K562 (cell line): Measurements from ENCODE around the gene NOMO2. TPM values are rescaled to one million over a fixed set of nuclear protein-coding genes. Genes with fewer than 3 reads are reported as not detected.
"Not testable (repeated sequence)": the region's sequence is repeated elsewhere in the genome, so short reads cannot be mapped to it uniquely, and the experiment has no call there.

Experiments used
- ATAC-seq: fragments of 200-7000 bp; cut with Tn5 transposase; 3 replicates; pipeline ENCODE4 v1.9.1; 2020; ENCODE audit warnings: moderate library complexity
- BruUV-seq: library from RNA; stranded (reverse); fragments of 400-500 nt; replicated peaks from 2 replicates; lab custom pipeline; 2021; lab: Mats Ljungman, UMichigan
- CTCF ChIA-PET: fragments of 300-600 bp; formaldehyde crosslinking; extraction: SDS; loops from one replicate; lab custom pipeline; 2021; ENCODE audit warnings: low intra/inter-chr PET ratio; lab: Yijun Ruan, JAX
- POLR2A ChIA-PET: fragments of 300-600, 350-650 bp; sonication (Branson Sonifier 250); formaldehyde crosslinking; extraction: SDS; loops from one replicate; lab custom pipeline; 2021; ENCODE audit warnings: antibody characterized with exemption, inconsistent platforms; lab: Yijun Ruan, JAX
- DNase-seq, 4 experiments: peaks; one replicate each; pipeline versions ENCODE4 v3.0.0 to v3.0.0-alpha.2; 2011 to 2018; ENCODE audit warnings: low spot score in 3 of 4, mixed read lengths in 3 of 4; ENCODE audit errors: extremely low read depth in 1 of 4
- FAIRE-seq: peaks from 2 replicates; lab custom pipeline; 2011; peaks lifted over from hg19 to GRCh38; lab: Jason Lieb, UNC
- H2AFZ ChIP-seq: 2 replicates; pipeline ENCODE4 v1.6.0; 2011; ENCODE audit warnings: low read depth, low read length, control low read depth, inconsistent platforms
- H3K27ac ChIP-seq: fragments of 200-600 bp; 3 replicates; pipeline ENCODE4 v1.8.0; 2011; ENCODE audit warnings: low read depth, mild to moderate bottlenecking, control low read depth, inconsistent platforms, low read length, moderate library complexity, mixed read lengths; ENCODE audit errors: extremely low read depth
- H3K27me3 ChIP-seq, 2 experiments: fragments of 300-600 bp in 1 of 2; 2 replicates in 1 of 2; 3 replicates in 1 of 2; pipeline versions ENCODE4 v1.6.0 to v1.8.0; 2011; ENCODE audit warnings: inconsistent platforms in 2 of 2, low read length in 2 of 2, mild to moderate bottlenecking in 1 of 2, mixed read lengths in 1 of 2, moderate library complexity in 1 of 2; ENCODE audit not compliant: control insufficient read depth in 2 of 2, insufficient read depth in 2 of 2
- H3K36me3 ChIP-seq: fragments of 300-600 bp; 3 replicates; pipeline ENCODE4 v1.8.0; 2011; ENCODE audit warnings: mild to moderate bottlenecking, low read length, inconsistent platforms; ENCODE audit not compliant: control insufficient read depth, insufficient read depth
- H3K4me1 ChIP-seq, 2 experiments: fragments of 200-600 bp in 1 of 2; replicated peaks in 1 of 2; 2 replicates in 1 of 2; 3 replicates in 1 of 2; pipeline versions ENCODE4 v1.5.1 to v1.8.0; 2011; ENCODE audit warnings: inconsistent platforms in 2 of 2, low read length in 2 of 2, mild to moderate bottlenecking in 1 of 2, mixed read lengths in 1 of 2, moderate library complexity in 1 of 2; ENCODE audit not compliant: control insufficient read depth in 2 of 2, insufficient read depth in 2 of 2
- H3K4me2 ChIP-seq: 2 replicates; pipeline ENCODE4 v1.6.1; 2011; ENCODE audit warnings: low read length, control low read depth, inconsistent platforms, mixed read lengths; ENCODE audit not compliant: insufficient read depth
- H3K4me3 ChIP-seq: fragments of 200-600 bp; sonication (generic), shearing (Covaris generic); 2 replicates; pipeline ENCODE4 v1.5.1; 2016; ENCODE audit warnings: control low read depth, inconsistent platforms
- H3K79me2 ChIP-seq: fragments of 200-600 bp; 3 replicates; pipeline ENCODE4 v1.8.0; 2011; ENCODE audit warnings: low read length, inconsistent platforms; ENCODE audit not compliant: control insufficient read depth, insufficient read depth
- H3K9ac ChIP-seq, 2 experiments: 2 replicates each; pipeline versions ENCODE4 v1.6.0 to v1.6.1; 2011; ENCODE audit warnings: low read depth in 2 of 2, low read length in 2 of 2, control low read depth in 1 of 2, inconsistent platforms in 1 of 2, mild to moderate bottlenecking in 1 of 2, mixed read lengths in 1 of 2; ENCODE audit not compliant: insufficient read depth in 1 of 2
- H3K9me1 ChIP-seq: one replicate; pipeline ENCODE4 v1.6.0; 2011; ENCODE audit warnings: inconsistent platforms, mild to moderate bottlenecking, low read length, moderate library complexity; ENCODE audit not compliant: control insufficient read depth, insufficient read depth
- H3K9me3 ChIP-seq: replicated peaks from 2 replicates; pipeline ENCODE4 v1.5.1; 2011; ENCODE audit warnings: low read depth, low read length, inconsistent platforms; ENCODE audit not compliant: control insufficient read depth, insufficient read depth
- H4K20me1 ChIP-seq: replicated peaks from 2 replicates; pipeline ENCODE4 v1.6.1; 2011; ENCODE audit warnings: low read length, inconsistent platforms, mixed read lengths; ENCODE audit not compliant: control insufficient read depth, insufficient read depth
- AFF1 ChIP-seq, 2 experiments: fragments of 450-650 bp; IDR thresholded peaks; 2 replicates each; pipeline ENCODE4 v1.6.1; 2018; ENCODE audit warnings: mild to moderate bottlenecking in 2 of 2, low read depth in 1 of 2; ENCODE audit not compliant: partially characterized antibody in 2 of 2
- ARID1B ChIP-seq: fragments of 450-650 bp; IDR thresholded peaks from 2 replicates; pipeline ENCODE4 v1.6.1; 2016; ENCODE audit warnings: antibody characterized with exemption, mild to moderate bottlenecking, inconsistent platforms
- CBFA2T2 ChIP-seq: fragments of 450-650 bp; conservative IDR thresholded peaks from 2 replicates; pipeline ENCODE4 v1.6.1; 2017; ENCODE audit warnings: mild to moderate bottlenecking
- CEBPB ChIP-seq: fragments of 450-650 bp; IDR thresholded peaks from 2 replicates; pipeline ENCODE4 v1.6.1; 2016; ENCODE audit warnings: missing genetic modification characterization, missing compliant biosample characterization
- CTBP1 ChIP-seq: fragments of 450-650 bp; IDR thresholded peaks from 2 replicates; pipeline ENCODE4 v1.6.1; 2016; ENCODE audit warnings: borderline replicate concordance
- DPF2 ChIP-seq: fragments of 450-650 bp; IDR thresholded peaks from 2 replicates; pipeline ENCODE4 v1.6.1; 2016
- PRDM10 ChIP-seq: fragments of 450-650 bp; IDR thresholded peaks from 2 replicates; pipeline ENCODE4 v1.6.1; 2018; ENCODE audit not compliant: partially characterized antibody
- RCOR1 ChIP-seq, 2 experiments: IDR thresholded peaks; 2 replicates each; pipeline ENCODE4 v1.6.1; 2012; ENCODE audit warnings: low read depth in 2 of 2, low read length in 2 of 2, borderline replicate concordance in 1 of 2, improper control_type of control experiment in 1 of 2
- SMARCC2 ChIP-seq: fragments of 450-650 bp; IDR thresholded peaks from 2 replicates; pipeline ENCODE4 v1.6.1; 2017; ENCODE audit warnings: antibody characterized with exemption, moderate library complexity, mild to moderate bottlenecking, low read depth
- SOX6 ChIP-seq: fragments of 450-650 bp; IDR thresholded peaks from 2 replicates; pipeline ENCODE4 v1.6.1; 2014; ENCODE audit warnings: mild to moderate bottlenecking
- TCF3 ChIP-seq: sonication (generic); formaldehyde crosslinking; IDR thresholded peaks from 2 replicates; pipeline ENCODE4 v1.4.0; 2020; ENCODE audit warnings: mild to moderate bottlenecking, missing genetic modification reagents
- USF2 ChIP-seq: sonication (generic); formaldehyde crosslinking; IDR thresholded peaks from 2 replicates; pipeline ENCODE4 v1.5.0; 2020; ENCODE audit warnings: missing genetic modification reagents
- WGBS: fragments of 100-300 bp; shearing (Covaris generic); methylation state at CpG from one replicate; pipeline ENCODE4 v1.1.6; 2016; ENCODE audit warnings: low coverage, mixed read lengths; ENCODE audit not compliant: insufficient coverage; ENCODE audit errors: missing lambda C conversion rate; 5-methylcytosine and 5-hydroxymethylcytosine counted together
- in situ Hi-C: fragments of 300-500 bp; cut with MboI; formaldehyde crosslinking; loops from 4 replicates; pipeline ENCODE4 v1.15.0; 2018; ENCODE audit warnings: inconsistent platforms, mixed read lengths
- intact Hi-C: fragments of 100-400 bp; cut with micrococcal nuclease; formaldehyde crosslinking; loops from 2 replicates; pipeline ENCODE4 v1.14.2; 2022
- polyA plus RNA-seq, 8 experiments: library from polyadenylated mRNA; depleted of rRNA in 4 of 8; stranded (reverse) in 5 of 8; unstranded in 3 of 8; fragments of >200 nt; fragmentation: Nextera tagmentation in 2 of 8; fragmentation: Illumina TruSeq in 1 of 8; extraction: Ambion mirVana in 2 of 8; extraction: Trizol in 1 of 8; gene quantifications; 2 replicates each; pipeline versions ENCODE4 v1.2.1 to v1.2.3, GENCODE V29; 2011 to 2014; ENCODE audit warnings: inconsistent platforms in 1 of 8, missing spikeins in 1 of 8
- total RNA-seq, 7 experiments: library from RNA; depleted of rRNA in 6 of 7; stranded (reverse); fragments of >200 nt in 6 of 7; fragmentation: Illumina TruSeq in 2 of 7; extraction: Trizol in 2 of 7; gene quantifications; 2 replicates each; pipeline versions ENCODE4 v1.2.1 to v1.2.3, GENCODE V29; 2011 to 2021; ENCODE audit warnings: low replicate concordance in 1 of 7
- TF ChIP-seq, protein P1 (sequence below): sonication (generic); formaldehyde crosslinking; IDR thresholded peaks from 2 replicates; pipeline ENCODE4 v1.9.0; 2022; ENCODE audit warnings: mild to moderate bottlenecking, missing genetic modification reagents

The NOMO2 gene
- total and polyA plus RNA-seq, 9 of the 15 experiments (the other 6 are each of a cell fraction or from before 2014, with no cell fraction given): 25.2 to 82.2 (median 44.0) TPM

DNA sequence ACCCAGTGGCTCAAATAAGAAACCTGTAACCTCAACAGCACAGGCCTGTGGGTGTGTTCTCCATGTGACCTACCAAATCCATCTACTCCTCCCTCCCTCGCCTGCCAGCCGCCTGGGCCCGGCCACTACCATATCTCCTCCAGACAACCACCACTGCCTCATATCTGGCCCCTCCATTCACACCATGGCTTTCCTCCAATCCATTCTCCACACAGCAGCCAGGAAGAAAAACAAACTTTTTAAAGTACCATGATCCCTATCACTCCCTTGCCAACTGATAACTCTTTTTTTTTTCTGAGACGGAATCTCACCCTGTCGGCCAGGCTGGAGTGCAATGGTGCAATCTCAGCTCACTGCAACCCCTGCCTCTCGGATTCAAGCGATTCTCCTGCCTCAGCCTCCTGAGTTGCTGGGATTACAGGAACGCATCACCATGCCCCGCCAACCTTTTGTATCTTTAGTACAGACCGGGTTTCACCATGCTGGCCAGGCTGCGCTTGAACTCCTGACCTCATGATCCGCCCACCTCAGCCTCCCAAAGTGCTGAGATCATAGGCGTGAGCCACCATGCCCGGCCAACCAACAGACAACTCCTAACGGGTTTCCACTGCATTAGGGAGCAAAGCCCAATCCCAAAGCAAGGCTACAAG is 26.3 kb downstream of the NOMO2 start:
- CTCF ChIA-PET, FAIRE-seq, H3K36me3 ChIP-seq, H4K20me1 ChIP-seq, H3K27me3 ChIP-seq, H3K79me2 ChIP-seq, H3K4me3 ChIP-seq, H3K4me2 ChIP-seq, H3K9ac ChIP-seq, intact Hi-C loops, H3K4me1 ChIP-seq, H2AFZ ChIP-seq, in situ Hi-C loops, POLR2A ChIA-PET, H3K9me3 ChIP-seq, H3K9me1 ChIP-seq, BruUV-seq, H3K27ac ChIP-seq: not testable (repeated sequence)
- DNase-seq (peak in 1 of 4 experiments; percentile 78), ATAC-seq (peak; percentile 99)
- 5% methylated on average over 11 of the region's 15 CpGs for WGBS
- TF ChIP-seq SMARCC2 (0 out of 2 replicates have a peak, but pooled peaks have one; percentile 31), USF2 (peak; percentile 75), PRDM10 (peak; percentile 55), DPF2 (peak; percentile 85), AFF1 (IDR thresholded peaks at IDR 0.05; ENCODE audit: low read depth in 1 of 2, partially characterized antibody in 2 of 2) (peak in 1 of 2 experiments; percentile 45), ARID1B (peak; percentile 85), RCOR1 (IDR thresholded peaks at IDR 0.05; ENCODE audit: borderline replicate concordance in 1 of 2, low read depth in 2 of 2, low read length in 2 of 2) (peak in 1 of 2 experiments; percentile 80; a peak in 2 of 4 replicates), TCF3 (peak; percentile 55), CTBP1 (peak; percentile 49; the same call in 1 of the 2 replicates), CBFA2T2 (peak; percentile 81), SOX6 (peak; percentile 70), CEBPB (tag) (peak; percentile 27; the same call in 1 of the 2 replicates)
- TF ChIP-seq, protein P1, sequence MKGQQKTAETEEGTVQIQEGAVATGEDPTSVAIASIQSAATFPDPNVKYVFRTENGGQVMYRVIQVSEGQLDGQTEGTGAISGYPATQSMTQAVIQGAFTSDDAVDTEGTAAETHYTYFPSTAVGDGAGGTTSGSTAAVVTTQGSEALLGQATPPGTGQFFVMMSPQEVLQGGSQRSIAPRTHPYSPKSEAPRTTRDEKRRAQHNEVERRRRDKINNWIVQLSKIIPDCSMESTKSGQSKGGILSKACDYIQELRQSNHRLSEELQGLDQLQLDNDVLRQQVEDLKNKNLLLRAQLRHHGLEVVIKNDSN: 0 out of 2 replicates have a peak, but pooled peaks have one; percentile 26
